CD4-positive, alpha-beta T cell treated with Interferon gamma for 1 hour (primary cell): ENCODE results near the gene RDH12.

Experiments used
- DNase-seq: peaks from one replicate; pipeline ENCODE4 v3.0.0-alpha.2; 2020

RDH12 gene

DNA sequence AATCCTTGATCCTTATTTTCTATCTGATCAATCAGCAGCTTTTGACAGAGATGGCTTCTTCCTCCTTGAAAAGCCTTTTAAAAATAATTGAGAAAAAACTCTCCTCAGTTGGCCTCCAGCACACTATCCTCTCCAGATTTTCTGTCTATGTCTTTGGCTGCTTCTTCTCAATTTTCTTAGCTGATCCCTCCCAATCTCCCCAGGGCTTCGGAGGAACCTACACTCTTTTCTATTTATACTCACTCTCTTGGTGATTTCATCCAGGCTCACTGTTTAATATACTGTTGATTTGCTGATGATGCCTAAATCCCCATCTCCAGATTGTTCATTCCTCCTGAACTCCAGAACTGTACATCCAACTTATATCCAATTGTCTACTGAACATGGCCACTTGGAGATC is 54.8 kb downstream of the RDH12 start:
- DNase-seq: no peak

- DNase-seq: no peak
Observed at GRCh38 chr14:67757175-67757574, 55.5 kb downstream of the RDH12 start.

DNA sequence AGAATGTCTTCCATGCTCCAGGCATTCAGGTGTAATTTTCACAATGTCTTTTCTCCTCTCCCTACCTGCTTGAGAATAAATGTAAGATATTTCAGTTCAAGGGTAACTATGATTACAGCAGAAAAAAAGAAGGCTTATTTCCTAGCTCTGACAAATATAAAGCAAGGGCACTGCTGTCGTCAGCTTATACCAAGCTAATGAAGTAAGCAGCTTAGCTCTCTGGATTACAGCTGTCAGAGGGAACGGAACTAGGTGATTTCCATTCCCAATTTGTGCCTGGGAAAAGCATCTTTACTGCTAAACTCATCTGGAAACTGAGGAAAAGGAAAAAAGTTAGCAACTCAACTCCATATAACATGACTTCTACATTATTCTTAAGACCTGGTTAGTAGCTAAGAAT is 58.2 kb downstream of the RDH12 start:
- DNase-seq: no peak

DNA sequence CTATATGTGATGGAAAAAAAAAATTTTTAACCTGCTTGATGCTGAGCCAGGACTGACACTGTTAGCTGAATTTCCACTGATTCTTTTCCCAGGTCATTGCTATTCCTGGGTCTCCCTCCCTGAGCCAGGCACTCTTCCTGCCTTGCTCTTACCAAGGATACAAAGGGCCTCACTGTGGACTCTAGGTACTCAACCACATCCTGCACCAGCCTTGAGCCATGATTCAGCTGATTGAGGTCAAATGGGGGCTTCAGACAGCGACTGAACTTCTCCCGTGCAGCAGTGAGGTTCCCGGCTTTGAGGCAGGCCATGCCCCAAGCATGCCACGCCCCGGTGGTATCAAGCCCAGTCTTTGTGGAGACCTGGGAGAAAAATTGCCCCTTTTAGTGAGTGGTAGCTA is 60.4 kb downstream of the RDH12 start:
- no peak for DNase-seq

- DNase-seq: no peak
Observed at GRCh38 chr14:67763158-67763822, 61.6 kb downstream of the RDH12 start.

DNA sequence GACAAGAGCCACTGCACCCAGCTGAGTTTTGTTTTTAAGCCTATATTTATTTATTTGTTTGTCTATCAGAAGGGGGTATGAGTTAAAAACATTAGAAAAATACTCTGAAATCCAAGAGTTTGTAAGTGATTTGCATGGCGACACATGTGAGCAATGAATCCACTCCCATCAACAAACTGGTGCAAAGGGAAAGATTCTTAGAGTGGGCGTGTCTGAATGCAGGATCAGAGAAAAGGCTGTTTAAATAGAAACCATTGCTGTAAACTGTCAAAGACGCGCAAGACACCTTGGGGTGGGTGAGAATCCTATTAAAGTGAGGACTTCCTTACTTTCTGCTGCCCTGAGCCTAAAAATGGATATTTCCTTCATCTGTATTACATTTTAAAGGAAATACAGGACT is 62.8 kb downstream of the RDH12 start:
- no peak for DNase-seq

DNA sequence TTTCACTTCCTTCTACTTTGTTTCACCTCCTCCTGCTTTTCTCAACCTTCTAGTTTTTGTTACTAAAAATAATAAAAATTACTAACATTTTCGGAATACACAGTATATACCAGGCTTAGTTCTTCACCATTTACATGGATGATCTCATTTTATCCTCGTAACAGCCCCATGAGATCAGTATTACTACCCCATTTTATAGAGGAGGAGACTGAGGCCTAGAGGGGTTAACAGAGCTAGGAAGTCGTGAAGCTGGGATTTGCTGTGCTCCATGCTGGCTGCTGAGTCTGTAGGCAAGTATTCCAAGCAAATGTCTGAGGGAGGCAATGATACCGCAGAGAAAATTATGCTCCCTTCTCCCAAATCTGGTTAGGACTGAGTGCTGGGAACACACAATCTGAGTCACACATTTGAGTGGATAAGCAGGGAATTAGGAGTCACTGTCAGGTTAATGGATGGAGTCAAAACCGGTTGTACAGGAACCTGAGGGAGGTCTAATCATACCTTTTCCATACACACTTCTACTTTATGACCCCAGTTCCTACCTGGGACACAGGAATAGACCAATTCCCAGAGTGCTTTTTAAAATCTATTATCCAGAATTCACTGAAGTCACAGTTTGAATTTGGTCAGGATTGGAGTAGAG is 63.6 kb downstream of the RDH12 start:
- no peak for DNase-seq

DNA sequence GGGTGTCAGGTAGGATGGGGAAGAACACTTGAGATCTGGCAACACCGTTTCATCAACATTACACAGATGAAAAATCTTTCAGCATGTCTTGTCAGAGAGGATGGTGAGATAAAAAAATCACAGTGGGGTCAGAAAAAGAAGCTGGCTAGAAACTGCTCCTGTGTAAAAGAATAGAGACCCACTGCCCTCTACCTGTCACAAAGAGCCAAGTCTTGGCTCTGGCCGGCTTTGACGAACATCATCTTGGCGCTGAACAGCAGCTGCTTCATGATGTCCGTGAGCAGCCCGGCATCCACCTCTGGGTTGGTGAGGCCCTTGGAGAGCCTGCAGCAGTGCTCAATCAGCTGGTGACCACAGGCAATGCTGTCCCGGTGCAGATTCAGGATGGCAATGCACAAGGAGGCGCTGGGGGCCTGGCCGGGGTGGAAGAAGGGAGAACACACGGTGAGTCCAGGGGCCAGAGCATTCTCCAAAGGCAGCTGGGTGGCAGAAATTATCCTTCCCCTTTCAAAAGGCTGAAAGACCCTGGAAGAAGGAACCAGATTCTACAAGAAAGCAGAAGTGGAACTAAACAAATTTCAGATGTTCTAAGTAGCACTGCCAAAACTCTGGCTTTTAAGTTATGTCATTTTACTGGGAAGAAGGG is 64.5 kb downstream of the RDH12 start:
- peak; percentile 3 for DNase-seq

- DNase-seq: no peak
Observed at GRCh38 chr14:67768219-67768618, 66.5 kb downstream of the RDH12 start.

DNA sequence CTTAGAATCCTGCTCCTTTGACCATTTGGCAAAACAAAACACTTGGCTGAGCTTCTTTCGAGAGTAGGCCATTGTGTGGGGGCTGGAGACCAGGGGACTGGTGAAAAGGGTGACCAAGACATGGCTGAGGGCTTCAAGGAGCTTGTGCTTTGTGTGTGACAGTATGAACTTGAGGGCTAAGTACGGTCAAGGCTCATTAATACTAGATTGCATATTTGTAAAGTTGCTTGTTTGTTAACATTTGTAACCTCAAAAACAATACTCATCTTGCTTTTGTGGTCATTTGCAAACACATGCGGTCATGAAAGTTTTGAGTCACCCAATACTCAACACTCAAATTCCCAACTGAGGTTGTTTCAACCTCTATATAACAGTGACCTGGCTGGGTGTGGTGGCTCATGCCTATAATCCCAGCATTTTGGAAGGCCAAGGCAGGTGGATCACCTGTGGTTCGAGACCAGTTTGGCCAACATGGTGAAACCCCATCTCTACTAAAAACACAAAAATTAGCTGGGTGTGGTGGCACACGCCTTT is 72.2 kb downstream of the RDH12 start:
- no peak for DNase-seq

DNA sequence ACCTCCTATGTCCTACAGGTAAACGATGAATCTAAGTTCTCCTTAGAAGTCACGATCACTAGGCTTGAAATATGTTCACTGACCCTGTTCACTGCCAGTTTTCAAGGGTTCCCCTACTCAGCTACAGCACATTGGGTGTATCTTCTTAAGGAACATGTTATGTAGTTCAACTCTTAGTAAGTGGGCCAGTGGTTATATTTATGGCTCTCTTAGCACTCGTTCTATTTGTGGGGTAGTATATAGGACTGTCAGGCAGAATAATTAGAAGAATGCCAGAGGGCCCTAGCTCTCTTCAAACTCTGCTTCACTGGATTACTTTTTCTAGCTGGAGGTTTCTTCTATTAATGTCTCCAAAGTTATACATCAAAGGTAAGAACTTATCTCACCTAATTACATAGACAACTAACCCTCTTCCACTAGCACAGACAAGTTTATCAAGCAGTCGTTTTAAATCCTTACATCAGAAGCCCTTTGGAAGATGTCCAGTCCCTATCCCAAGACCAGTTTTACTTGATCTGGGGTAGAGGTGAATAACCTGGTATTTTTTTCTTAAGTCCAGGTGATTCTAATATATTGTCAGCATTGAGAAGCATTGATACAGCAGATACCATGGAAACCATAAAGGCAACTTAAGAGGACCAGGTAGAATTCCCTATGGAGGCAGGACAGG is 75.1 kb downstream of the RDH12 start:
- no peak for DNase-seq

DNA sequence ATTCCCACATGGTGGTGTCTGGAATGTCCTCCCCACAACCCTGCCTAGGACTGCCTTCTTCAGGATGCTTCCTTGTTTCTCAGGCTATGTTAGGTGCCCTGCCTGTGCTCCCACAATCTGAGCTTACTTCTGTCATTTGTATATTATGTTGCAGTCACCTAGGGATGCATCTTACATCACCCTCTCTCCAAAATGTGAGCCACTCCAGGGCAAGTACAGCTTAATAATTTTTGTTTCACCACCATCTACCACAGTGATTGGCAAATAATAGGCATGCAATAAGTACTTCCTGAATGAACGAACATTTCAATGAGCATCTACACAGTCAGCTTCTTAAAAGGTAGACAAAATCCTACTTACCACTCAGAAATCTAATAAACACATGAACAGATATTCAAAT is 77.1 kb downstream of the RDH12 start:
- DNase-seq: no peak

DNA sequence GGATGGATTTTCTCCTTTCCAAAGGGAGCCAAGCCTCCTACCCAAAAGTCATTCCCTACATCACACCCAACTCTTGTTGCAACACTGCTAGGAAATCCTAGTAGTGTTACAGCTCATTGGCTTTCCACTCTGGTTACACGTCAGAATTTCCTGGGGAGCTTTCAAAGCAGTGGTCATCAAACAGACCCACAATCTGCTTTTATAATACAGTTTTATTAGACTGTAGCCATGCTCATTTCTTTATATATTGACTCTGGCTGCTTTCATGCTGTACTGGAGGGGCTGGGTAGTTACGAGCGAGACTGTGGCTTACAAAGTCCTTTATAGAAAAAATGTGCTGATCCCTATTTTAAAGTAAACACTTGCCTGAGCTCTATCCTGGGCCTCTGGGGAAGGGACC is 80.4 kb downstream of the RDH12 start:
- DNase-seq: no peak
